Esophagus squamous epithelium (tissue), 5 donors: ENCODE results near the gene CHMP2A. TPM values are rescaled to one million over a fixed set of nuclear protein-coding genes. Genes with fewer than 3 reads are reported as not detected.

Experiments used
- DNase-seq: peaks from one replicate; lab custom pipeline; 2025; lab: John Stamatoyannopoulos, UW
- H3K27ac ChIP-seq, 4 donors: fragments of 200-600 bp; sonication (generic); one replicate each; pipeline ENCODE4 v1.5.1; 2016 to 2019; ENCODE audit warnings: mild to moderate bottlenecking in 1 of 4
- H3K27me3 ChIP-seq, 4 donors: fragments of 200-600 bp; sonication (generic); 1 replicate in 3 of 4; 2 replicates in 1 of 4; pipeline versions ENCODE4 v1.5.1 to v1.6.0; 2017 to 2021; ENCODE audit warnings: antibody characterized with exemption in 1 of 4
- H3K36me3 ChIP-seq, 3 donors: fragments of 200-600 bp; sonication (generic); one replicate each; pipeline ENCODE4 v1.5.1; 2016 to 2019
- H3K4me1 ChIP-seq, 3 donors: fragments of 200-600 bp; sonication (generic); one replicate each; pipeline ENCODE4 v1.5.1; 2017 to 2019
- H3K4me3 ChIP-seq, 4 donors: fragments of 200-600 bp; sonication (generic); 1 replicate in 3 of 4; 2 replicates in 1 of 4; pipeline ENCODE4 v1.5.1; 2016 to 2019; ENCODE audit warnings: mild to moderate bottlenecking in 2 of 4, moderate library complexity in 1 of 4
- H3K9me3 ChIP-seq, 3 donors: fragments of 200-600 bp; sonication (generic); one replicate each; pipeline ENCODE4 v1.5.1; 2016 to 2019
- POLR2A ChIP-seq, 4 donors: fragments of 450-650 bp; IDR thresholded peaks; one replicate each; pipeline ENCODE4 v1.6.1; 2017; ENCODE audit warnings: antibody characterized with exemption in 4 of 4, mild to moderate bottlenecking in 4 of 4, moderate library complexity in 3 of 4
- WGBS, 2 donors: methylation state at CpG; one replicate each; pipeline ENCODE4 v1.1.5; 2018; 5-methylcytosine and 5-hydroxymethylcytosine counted together
- intact Hi-C: fragments of 100-400 bp; cut with DNase I; formaldehyde crosslinking; loops from one replicate; pipeline ENCODE4 v1.15.0; 2022
- total RNA-seq, 4 donors: library from RNA; depleted of rRNA; stranded (reverse); fragments of >200 nt; gene quantifications; one replicate each; pipeline ENCODE4 v1.1.0, GENCODE V29; 2016
- TF ChIP-seq, protein P1 (sequence below), 6 experiments: fragments of 450-650 bp in 4 of 6; fragments of 200-600 bp in 2 of 6; sonication (generic) in 2 of 6; IDR thresholded peaks; one replicate each; pipeline ENCODE4 v1.5.1; 2016 to 2019; ENCODE audit warnings: antibody characterized with exemption in 6 of 6, mild to moderate bottlenecking in 4 of 6, moderate library complexity in 4 of 6
- donor health status: DM: yes; HTN: yes; CAD: no.

The CHMP2A gene
- total RNA-seq, 4 donors from 2014 or later, result 76.5 to 99.5 (median 86.6) TPM

DNA sequence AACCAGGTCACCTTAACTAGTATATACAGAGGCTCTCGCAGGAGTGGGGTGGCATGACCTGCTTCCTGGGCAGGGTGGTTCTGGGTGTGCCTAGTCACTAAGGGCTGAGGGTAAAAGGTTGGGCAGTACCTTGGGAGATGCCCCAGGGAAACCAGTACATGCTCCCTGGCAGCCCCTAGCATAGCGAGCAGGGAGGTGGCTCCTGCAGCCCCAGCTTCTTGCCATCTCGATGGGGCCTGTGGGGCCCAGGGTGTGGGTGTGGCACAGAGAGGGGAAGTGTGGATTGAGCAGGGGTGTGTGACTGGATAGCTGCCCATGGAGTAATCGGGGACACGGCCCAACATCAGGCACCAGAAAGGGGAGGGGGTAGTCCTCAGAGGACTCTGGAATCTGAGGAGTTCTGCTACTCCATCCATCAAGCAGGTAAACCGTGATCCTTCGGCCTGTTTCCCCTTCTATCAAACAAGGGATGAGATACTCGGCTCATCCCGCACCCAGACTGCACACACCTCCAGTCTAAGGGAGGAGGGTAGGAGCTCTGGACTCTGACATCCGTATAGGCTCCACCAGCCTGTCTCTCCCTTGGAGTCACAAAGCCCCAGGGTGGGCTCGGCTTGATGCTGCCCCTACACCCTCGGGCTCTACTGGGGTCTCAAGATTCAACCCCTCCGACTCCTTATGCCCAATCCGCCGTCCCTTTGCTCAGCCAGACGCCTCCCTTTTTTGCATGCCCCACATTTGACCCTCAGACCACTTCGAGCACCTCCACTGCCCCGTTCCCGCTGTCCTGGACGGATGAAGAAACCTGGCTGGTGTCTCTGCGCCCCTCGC is 36.4 kb downstream of the CHMP2A start:
- intact Hi-C loops, result no loop called here

DNA sequence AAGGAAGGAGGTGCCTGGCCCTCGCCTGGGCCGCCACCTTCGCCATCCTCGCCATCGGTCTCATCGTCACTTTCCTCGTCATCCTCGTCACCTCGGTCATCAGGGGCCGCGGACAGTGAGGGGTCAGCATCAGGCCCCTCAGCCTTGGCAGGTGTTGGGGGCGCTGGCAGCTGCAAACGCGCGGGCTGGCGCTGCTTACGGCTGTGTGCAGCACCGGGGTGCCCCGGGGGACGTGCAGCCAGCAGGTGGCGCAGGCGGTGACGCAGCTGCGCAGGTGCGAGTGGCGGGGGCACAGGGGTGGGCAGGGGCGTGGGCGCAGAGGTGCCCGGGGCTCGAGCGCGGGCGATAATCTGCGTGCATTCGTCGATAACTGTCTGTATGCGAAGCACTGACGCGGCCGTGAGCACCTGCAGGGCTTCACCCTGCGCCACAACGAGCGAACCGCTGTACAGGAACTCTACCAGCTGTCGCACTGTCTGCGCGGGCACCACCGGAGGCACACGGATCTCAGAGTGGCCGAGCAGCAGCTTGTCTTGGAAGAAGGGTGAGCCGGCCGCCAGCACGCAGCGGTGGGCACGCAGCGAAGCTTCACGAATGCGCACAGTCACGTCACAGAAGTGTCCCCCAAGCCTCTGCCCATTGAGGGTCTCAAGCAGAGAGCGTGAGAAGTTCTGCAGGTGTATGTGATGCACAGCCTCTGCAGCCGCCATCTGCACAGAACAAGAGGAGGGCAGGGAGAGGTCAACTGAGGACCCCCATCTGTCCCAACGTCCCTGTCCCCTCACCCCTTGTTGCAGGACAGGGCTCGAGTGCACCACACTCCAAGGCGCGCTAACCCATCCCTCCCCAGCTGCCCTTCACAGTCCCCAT is 37.7 kb downstream of the CHMP2A start:
- intact Hi-C loops, result no loop called here
- WGBS, 2 donors, result 89 to 93% methylated on average over 17 to 31 of the region's 65 CpGs
- peaks cover 0 to 22% (median 14%) of the 10 kb centered on the region in 3 donors for H3K36me3 ChIP-seq
- TF ChIP-seq POLR2A (IDR thresholded peaks at IDR 0.05), result no peak
- TF ChIP-seq, protein P1, sequence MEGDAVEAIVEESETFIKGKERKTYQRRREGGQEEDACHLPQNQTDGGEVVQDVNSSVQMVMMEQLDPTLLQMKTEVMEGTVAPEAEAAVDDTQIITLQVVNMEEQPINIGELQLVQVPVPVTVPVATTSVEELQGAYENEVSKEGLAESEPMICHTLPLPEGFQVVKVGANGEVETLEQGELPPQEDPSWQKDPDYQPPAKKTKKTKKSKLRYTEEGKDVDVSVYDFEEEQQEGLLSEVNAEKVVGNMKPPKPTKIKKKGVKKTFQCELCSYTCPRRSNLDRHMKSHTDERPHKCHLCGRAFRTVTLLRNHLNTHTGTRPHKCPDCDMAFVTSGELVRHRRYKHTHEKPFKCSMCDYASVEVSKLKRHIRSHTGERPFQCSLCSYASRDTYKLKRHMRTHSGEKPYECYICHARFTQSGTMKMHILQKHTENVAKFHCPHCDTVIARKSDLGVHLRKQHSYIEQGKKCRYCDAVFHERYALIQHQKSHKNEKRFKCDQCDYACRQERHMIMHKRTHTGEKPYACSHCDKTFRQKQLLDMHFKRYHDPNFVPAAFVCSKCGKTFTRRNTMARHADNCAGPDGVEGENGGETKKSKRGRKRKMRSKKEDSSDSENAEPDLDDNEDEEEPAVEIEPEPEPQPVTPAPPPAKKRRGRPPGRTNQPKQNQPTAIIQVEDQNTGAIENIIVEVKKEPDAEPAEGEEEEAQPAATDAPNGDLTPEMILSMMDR (IDR thresholded peaks at IDR 0.05), result no peak
- H3K27me3 ChIP-seq, result no peaks in the 10 kb centered on the region
- peak overlapping the region in 1 of 4 donors; percentile 92 for H3K4me3 ChIP-seq
- peaks cover 30 to 68% (median 41%) of the 10 kb centered on the region in 3 donors for H3K4me1 ChIP-seq
- no peaks in the 10 kb centered on the region for H3K9me3 ChIP-seq
- peak overlapping the region; percentile 94 to 99 (median 96) for H3K27ac ChIP-seq
- DNase-seq, result no peak

More for the DNA sequence above, 36.4 kb downstream of the CHMP2A start:
- Histone ChIP-seq H3K4me3 (peak overlapping the region; percentile 78 to 92 (median 80)), H3K27ac (peak overlapping the region; percentile 94 to 99 (median 96)), H3K9me3 (no peaks in the 10 kb centered on the region), H3K36me3 (peaks cover 0 to 22% (median 14%) of the 10 kb centered on the region in 3 donors), H3K27me3 (no peaks in the 10 kb centered on the region), H3K4me1 (peaks cover 29 to 64% (median 38%) of the 10 kb centered on the region in 3 donors)
- 4 to 8% methylated on average over 10 to 18 of the region's 22 CpGs for WGBS, 2 donors
- TF ChIP-seq POLR2A (IDR thresholded peaks at IDR 0.05), result no peak
- TF ChIP-seq, protein P1 (IDR thresholded peaks at IDR 0.05), result peak in 3 of 6 experiments; percentile 52 to 67 (median 58)
- DNase-seq, result no peak

DNA sequence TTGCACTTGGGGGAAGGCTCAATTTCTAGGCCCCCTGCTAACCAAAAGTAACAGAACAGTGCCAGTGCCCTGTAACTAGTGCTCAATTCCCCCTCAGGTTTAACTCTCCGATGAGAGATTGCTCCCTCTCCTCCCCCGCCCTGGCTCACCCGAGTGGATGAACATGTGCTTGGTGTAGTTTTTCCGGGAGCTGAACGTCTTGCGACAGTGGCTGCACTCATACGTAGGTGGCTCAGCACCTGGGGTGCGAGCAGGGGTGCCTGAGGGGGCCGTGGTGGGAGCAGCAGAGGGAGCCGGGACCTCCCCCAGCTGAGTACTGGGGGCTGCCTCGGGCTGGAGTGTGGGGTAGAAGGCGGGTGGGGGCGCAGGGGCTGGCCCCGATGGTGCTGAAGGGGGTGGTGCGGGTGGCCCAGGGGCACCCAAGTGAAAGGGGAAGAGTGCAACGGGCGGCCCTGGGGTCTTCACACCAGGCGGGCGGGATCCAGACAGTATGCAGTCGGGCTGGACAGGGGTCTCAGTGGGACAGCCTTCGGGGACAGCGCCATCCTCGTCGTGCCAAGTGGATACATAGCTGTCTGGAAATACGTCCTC is 38.6 kb downstream of the CHMP2A start:
- Histone ChIP-seq H3K4me3 (no peak overlapping the region), H3K36me3 (peaks cover 0 to 22% (median 14%) of the 10 kb centered on the region in 3 donors), H3K27me3 (no peaks in the 10 kb centered on the region), H3K27ac (no peak overlapping the region), H3K4me1 (peaks cover 30 to 68% (median 41%) of the 10 kb centered on the region in 3 donors), H3K9me3 (no peaks in the 10 kb centered on the region)
- no peak for TF ChIP-seq POLR2A (IDR thresholded peaks at IDR 0.05)
- TF ChIP-seq, protein P1 (IDR thresholded peaks at IDR 0.05), result no peak
- WGBS, 2 donors, result 90% methylated on average over 7 to 12 of the region's 25 CpGs
- DNase-seq, result no peak
- intact Hi-C loops, result no loop called here

DNA sequence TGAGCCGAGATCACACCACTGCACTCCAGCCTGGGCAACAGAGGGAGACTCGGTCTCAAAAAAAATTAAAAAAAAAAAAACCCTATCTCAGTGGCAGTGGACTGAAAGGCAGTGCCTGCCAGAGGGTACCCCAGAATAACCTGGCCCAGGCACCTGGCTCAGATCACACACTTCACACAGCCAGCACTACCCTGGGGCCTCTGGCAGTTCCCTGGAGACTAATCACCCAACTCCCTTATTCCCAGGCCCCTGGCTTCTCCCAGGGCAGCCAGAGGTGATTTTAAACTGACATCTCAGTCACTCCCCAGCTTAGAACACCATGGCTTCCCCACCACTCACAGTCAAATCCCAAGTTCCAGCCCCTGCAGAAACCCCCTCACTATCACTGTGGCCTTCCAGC is 39.6 kb downstream of the CHMP2A start:
- no peak for DNase-seq
- peaks cover 26 to 63% (median 36%) of the 10 kb centered on the region in 3 donors for H3K4me1 ChIP-seq
- no peaks in the 10 kb centered on the region for H3K9me3 ChIP-seq
- TF ChIP-seq, protein P1 (IDR thresholded peaks at IDR 0.05), result no peak
- no peak for TF ChIP-seq POLR2A (IDR thresholded peaks at IDR 0.05)
- H3K4me3 ChIP-seq, result no peak overlapping the region
- H3K27me3 ChIP-seq, result no peaks in the 10 kb centered on the region
- intact Hi-C loops, result no loop called here
- H3K36me3 ChIP-seq, result peaks cover 0 to 22% (median 14%) of the 10 kb centered on the region in 3 donors
- 100% methylated on average over 1 to 2 of the region's 2 CpGs for WGBS, 2 donors
- H3K27ac ChIP-seq, result no peak overlapping the region
